SIG-M5 treated with dmso at 0.1 percent for 504 hours (cell line): Measurements from ENCODE around the gene RUBCNL.
"Not testable (repeated sequence)": the region's sequence is repeated elsewhere in the genome, so short reads cannot be mapped to it uniquely, and the experiment has no call there.

Experiments used
- DNase-seq: peaks from one replicate; lab custom pipeline; 2025; ENCODE audit not compliant: unreplicated experiment; lab: John Stamatoyannopoulos, UW

The RUBCNL gene, protein sequence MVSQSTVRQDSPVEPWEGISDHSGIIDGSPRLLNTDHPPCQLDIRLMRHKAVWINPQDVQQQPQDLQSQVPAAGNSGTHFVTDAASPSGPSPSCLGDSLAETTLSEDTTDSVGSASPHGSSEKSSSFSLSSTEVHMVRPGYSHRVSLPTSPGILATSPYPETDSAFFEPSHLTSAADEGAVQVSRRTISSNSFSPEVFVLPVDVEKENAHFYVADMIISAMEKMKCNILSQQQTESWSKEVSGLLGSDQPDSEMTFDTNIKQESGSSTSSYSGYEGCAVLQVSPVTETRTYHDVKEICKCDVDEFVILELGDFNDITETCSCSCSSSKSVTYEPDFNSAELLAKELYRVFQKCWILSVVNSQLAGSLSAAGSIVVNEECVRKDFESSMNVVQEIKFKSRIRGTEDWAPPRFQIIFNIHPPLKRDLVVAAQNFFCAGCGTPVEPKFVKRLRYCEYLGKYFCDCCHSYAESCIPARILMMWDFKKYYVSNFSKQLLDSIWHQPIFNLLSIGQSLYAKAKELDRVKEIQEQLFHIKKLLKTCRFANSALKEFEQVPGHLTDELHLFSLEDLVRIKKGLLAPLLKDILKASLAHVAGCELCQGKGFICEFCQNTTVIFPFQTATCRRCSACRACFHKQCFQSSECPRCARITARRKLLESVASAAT

DNA sequence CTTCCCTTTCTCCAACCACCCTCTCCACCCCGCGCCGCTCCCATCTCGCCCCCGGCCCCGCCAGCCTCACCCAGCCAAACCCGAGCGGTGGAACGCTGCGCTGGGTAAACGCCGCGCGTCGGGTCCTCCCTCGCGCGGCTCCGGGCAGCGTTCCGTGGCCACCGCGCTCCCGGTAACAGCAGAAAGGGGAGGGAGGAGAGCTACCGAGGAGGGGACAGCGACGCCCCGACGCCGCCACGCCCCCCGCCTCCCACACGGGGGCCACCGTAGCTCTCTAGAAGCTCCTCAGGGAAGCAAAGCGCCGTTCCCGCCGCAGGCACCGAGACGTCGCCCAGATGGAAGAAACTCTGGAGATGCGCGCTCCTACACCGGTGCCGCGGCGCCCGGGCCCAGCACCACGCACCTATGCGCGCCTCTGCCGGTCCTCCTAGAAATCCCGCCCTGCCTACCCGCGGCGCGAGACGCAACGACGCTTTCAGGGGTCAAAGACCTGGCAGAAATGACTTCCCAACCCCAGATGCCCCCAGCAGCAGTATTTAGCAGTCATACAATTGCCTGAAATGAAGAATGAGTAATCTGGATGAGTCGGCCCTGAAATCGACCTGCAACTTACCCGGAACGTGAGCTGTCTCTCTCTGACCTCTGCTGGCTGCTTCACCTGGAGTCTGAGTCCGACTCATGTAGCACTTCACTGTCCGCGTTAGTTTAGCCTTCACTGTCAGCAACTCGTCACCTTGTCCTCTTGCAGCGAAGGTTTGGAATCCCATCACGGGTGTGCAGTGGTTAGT lies at the start of gene RUBCNL:
Gene RUBCNL, minus strand, starts transcription at position 189 of the 788 bp plus-strand sequence. CDS start 14,777 bp downstream, outside the sequence.
- peak; percentile 40 for DNase-seq

DNA sequence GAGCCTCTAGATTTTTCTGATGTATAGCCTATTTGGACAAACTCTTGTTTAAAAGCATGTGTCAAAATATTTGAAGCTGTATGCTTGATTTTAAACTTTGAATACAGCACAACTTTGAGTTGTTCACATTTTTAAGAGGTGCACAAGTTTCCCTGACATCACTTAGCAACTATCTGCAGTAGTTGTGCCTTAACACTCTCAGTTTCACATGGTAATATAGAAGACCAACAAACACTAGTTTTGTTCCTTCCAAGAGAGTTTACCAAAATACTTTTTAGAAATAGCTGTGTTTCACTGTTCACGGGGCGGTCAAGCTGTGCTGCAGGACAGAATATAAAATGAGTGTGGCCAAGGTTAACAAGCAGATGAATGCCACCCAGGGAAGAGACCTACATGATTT lies 42.5 kb upstream of the RUBCNL start:
- DNase-seq: not testable (repeated sequence)

DNA sequence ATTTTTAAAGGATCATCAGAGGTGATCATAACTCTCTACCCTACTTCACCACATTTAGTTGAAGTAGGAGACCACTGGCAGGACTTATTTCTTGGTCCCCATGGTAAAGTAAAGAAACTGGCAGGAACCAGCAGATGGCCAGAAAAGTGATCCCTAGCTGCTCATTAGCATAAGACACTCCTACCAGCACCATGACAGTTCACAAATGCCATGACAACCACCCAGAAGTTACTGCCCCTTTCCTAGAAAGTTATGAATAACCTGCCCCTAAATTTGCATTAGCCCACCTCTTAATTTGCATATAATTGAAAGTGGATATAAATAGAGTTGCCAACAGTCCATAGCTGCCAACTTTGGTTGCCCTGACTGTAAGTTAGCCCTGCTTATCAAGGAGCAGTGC lies 18.4 kb upstream of the RUBCNL start:
- DNase-seq: peak; percentile 3

DNA sequence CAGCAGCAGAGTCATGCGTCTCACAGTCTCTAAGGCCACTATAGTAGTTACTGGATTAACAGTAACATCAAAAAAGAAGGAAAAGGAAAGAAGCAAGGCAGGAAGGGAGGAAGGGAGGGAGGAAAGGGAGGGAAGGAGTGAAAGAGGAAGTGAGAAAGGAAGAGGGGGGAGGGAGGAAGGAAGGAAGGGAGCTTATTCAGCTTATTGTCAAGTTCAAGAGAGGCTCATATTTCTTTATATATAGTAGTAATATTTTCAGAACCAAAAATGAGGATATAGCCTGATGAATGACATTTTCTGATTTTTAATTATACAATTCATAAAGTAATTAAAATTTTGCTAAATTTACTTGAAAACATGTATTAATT lies 17.7 kb upstream of the RUBCNL start:
- peak; percentile 52 for DNase-seq

DNA sequence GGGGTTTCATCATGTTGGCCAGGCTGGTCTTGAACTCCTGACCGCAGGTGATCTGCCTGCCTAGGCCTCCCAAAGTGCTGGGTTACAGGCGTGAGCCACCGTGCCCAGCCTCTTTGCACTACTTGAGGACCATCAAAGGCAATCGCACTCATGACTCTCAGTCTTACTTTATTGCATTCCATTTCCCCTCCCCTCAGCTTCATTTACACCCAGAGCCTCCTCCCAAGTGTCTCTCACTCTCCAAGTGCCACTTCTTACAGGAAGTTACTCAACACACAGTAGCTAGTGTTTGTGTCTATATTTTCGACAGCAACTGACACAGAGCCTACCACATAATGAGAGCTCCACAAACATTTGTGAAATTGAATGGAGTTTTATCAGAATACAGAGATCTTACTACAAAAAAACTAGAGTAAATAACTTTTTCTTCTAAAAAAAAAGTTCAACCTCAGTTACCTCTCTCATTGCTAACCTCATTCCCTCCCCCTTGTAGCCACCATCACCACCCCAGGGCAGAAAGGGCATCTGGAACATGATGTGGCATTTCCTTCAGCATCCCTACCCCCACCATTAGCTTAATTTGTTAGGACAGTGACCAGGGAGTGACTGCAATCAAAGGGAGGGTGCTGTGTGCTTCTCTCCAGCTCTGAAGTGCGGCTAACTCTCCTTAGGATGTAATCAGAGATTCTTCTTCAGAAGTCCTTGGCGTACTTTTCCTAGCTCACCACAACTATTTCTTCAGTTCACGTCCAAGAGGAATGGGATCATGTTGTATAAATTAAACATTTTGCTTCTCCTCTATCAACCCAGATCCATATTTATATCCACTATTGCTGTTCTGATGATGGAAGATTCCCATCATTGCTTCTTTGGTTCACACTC lies 17.0 kb upstream of the RUBCNL start:
- DNase-seq: peak; percentile 95

DNA sequence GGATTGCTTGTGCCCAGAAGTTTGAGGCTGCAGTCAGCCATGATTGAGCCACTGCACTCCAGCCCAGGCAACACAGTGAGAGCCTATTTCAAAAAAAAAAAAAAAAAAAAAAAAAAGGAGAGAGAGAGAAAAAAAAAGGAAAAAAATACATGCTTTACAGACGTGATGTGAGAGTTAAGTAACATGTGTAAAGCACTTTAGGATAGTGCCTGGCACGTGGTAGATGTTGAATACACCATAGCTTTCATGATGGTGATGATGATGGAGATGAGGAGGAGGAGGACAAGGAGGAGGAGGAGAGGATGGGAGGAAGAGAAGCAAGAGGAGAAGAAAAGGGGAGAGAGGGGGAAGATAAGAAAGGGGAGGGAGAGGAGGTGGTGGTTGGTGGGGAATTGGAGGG lies 15.1 kb upstream of the RUBCNL start:
- DNase-seq: no peak

DNA sequence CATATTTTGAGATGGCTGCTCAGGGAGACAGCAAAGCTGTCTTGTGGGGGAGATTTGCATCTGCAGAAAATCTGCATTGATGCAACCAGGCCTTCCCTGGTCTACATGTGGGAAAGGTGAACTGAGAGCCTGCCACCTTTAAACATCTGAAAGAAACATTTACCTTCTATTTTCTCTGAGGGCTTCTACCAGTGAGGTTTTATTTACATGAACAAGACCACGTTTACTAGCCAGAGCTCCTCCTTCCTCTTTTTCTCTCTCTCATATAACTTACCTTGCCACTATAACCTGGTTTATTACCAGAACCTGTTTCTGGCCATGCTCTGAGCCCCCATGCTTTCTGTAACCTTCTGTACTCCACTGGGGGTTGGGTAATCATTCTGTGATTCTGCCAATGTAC lies 14.4 kb upstream of the RUBCNL start:
- DNase-seq: peak; percentile 26

DNA sequence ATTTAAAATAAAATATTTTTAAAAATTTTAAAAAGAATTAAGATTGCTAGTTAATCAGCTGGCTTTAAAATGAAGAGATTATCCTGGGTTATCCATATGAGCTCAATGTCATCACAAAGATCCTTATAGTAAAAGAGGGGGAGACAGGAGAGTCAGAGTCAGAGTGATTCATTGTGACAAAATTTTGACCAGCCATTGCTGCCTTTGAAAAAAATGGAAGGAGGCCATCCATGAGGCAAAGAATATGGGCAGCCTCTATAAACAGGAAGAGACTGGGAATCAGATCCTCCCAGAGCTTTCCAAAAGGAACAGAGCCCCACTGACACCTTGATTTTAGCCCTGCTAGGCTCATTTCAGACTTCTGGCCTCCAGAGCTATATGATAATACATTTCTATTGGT lies 9.3 kb upstream of the RUBCNL start:
- DNase-seq: no peak

DNA sequence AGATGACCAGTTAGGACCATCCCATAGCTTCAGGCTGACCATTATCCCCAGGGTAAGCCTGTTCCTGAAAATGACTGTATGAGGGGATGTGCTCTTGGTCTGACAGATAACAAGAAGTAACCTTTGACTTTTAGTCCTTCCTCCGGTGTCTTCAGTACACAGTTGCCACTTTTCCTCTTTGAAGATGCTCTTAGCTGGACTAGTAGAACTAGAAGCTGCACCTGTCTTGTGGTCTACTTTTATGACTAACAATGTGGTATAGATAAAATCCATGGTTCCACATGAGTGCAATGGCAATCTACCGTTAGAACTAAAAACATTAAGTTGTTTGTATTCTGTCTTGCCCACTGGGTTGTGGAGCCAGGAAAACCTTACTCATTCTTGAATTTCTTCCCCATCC lies 5.9 kb upstream of the RUBCNL start:
- no peak for DNase-seq

DNA sequence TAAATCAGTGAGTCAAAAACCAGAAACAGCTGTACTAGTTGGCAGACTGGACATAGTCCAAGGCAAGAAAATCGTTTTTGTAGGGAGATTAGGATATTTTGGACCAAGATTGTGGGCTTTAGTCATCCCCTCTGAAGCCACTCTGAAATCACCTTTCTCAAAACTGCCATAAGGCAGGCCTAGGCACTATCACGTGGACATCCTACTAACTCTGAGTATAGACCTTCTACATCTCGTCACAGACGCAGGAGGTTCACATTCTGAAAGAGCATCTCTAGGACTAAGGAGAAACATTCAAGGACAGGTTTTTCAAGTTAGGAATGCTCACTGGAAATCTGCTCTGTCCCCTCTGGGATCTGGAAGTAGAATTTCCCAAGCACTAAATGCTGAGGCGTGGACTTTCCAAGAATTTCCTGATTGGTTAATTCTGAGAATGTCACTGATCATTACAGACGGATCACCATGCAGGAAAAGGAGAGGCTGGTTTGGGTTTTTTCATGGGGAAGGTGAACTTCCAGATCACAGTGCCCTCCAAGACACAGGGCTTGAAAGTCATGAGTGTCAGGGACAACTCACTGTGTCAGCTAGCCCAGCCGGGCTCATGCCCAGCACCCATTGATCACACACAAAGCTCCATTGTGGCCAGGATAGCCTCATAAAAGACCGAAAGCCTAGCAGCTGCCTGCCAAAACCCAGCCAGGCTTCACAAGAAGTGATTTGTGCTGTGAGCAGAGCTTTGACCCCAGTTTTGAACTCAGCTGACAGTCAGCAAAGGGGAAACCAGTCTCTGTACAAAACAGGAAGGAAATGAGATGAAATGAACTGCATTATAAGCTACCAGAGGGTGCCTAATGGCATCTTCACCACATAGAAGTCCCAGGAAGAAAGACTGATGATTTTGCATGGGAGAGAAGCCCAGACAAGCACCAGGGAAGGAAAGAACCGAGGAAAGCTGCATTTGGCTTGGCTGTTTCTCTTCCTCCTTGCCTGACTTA lies 2.7 kb upstream of the RUBCNL start:
- DNase-seq: peak; percentile 87

DNA sequence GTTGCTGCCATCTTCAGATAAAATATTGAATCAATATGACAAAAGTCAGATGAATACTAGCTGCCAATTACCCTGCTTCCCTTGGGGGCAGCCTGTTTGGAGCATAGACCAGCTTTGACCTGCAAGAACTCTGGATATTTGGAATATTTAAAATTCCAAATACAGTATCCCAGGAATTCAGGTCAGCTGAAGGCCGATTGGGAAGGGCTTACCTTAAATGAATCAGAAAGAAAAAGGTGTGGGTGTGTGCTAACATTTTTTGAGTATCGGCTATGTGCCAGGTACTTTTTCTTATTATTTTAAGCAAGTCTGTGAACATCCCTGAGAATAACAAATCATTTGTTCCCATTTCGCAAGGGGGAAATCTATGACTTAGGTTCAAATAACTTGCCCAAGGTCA lies 1.8 kb upstream of the RUBCNL start:
- no peak for DNase-seq

DNA sequence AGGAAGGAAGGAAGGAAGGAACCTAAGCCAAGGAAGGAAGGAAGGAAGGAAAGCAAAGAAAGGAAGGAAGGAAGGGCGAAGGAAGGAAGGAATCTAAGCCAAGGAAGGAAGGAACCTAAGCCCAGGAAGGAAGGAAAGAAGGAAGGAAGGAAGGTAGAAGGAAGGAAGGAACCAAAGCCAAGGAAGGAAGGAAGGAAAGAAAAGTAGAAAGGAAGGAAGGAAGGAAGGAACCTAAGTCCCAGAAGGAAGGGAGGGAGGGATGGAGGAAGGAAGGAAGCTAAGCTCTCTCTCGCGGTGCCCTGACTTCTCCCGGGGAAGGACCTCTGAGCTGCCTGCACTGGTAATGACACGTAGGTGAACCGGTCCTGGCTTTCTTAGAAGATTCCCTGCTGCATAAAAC lies 1.3 kb upstream of the RUBCNL start:
- DNase-seq: no peak

DNA sequence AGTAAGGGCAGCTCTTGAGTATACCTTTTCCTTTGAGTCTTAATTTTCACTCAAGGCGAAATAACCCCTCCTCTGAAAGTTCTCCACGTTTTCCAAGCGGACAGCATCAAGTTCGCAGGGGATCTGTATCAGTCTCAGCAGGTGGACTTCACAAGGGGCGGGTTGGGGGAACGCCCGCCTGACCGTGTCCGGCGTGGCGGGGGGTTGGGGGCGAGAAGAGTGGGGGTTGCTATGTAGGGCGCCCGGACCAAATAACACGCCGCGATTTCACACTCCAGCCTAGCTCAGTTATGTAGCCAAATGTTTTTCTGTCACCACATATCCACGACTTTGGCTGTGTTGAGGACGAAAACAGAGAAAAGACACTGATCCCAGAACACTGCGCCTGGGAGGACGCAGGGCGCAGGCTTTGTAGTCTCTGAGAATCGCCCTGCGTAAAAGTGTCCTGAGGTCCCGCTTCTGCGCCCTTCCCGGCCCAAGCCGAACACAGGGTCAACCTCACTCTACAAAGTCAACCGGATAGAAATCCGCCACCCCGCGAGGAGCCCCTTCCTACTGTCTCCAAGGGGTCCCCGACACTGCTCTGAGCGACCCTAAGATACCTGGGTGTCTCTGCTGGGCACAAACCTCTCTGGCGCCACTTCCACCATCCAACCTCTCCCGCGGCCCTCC lies 524 bp downstream of the RUBCNL start:
- DNase-seq: no peak

DNA sequence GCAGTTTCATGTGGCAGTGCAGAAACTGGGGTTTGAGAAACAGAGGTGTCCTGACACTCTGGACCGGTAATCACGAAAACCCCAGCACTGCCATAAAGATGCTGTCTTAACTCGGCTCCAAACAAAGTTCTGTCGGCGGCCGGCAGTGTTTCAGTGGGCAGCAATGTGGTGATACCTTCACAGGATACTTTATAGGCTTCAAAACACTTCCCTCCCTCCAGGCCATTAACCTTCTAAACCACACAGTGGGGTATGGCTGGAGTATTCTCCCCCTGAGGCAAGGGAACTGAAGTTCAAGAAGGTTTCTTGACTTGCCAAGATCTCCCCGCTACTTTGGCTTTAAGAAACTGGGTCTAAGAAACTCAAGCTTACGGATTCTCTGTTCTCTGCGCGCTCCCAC lies 1.1 kb downstream of the RUBCNL start:
- no peak for DNase-seq

DNA sequence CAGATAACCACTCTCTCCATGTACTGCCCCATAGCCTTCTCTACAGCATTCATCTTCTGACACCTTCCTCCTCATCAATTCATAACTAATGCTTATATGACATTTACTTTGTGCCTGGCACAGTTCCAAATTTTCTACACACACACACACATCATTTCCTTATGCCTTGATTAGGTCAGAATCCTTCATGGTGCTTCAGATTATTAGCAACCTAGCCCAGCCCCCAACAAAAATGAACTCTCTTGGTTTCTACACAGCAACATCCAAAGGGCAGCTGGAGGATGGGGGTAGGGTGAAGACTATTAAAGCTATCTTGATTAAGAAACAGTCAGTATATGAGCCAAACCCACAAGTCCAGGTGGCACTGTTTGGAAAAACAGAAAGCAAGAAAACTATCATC lies 3.7 kb downstream of the RUBCNL start:
- no peak for DNase-seq

DNA sequence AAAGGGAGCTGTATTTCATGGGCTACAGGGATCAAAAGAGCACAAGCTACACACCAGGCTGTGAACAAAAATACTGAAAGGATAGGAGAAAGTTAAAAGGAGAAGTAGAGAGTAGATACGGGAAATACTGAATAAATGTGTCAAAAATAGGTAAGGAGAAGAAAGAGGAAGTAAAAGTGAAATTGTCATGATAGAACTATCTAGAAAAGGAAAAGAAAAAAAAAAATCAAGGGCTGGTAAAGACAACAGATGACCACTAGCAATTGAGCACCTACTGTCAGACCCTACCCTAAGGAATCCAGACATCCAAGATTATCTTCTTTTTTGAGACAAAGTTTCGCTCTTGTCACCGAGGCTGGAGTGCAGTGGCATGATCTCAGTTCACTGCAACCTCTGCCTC lies 4.8 kb downstream of the RUBCNL start:
- DNase-seq: peak; percentile 88

DNA sequence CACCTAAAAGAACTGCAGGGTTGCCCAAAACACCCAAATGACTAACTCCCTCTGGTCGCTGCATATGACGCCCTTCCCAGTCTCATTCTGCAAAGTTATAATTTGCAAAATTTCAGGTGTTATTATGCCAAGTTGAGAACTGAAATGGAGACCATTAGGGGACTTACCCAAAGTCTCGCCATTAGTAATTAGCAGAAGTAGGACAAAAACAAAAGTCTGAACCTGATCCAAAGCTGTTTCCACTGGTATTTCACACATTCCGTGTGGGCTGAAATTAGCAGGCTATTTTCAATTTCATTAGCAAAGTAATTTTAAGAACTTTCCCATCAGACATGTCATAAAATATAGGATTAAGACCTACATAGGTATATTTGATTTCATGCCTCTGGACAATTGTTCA lies 6.8 kb downstream of the RUBCNL start:
- DNase-seq: no peak

DNA sequence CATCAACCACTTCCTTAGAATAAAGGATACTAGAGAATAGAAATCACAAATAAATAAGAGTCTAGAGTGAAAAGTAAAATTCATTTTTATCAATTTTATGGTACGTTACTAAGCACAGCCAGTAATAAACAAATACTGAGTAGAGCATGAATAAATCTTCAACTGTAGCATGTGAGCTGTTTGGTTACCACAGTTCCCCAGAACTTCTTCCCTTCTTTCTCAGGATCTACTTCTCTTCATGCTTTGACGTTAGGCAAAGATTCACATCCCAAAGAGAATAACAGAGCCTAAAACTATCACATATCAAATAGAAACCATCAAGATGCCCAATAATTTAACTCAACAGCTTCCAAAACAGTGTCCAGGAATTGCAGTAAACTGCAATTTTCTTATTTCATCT lies 7.4 kb downstream of the RUBCNL start:
- no peak for DNase-seq

DNA sequence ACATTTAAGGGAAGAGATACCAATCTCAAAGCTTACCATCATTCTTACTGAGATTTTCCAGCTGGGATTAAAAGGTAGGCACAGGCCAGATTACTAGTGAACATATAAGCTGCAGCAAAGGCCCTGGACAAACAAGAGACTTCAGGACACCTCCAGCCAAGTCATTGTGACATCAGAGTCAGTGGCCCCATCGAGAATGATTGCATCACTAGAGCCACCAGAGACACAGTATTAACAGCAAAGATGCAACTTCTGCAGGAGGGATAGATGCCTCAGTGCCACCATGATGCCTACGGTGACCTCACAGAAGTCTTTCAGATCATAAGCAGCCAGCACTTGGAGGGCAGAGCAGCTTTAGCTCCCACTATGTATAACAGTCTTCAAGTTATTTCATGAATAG lies 8.6 kb downstream of the RUBCNL start:
- DNase-seq: peak; percentile 70
